ENCODE data around the gene SEMA3C.

SEMA3C gene

DNA sequence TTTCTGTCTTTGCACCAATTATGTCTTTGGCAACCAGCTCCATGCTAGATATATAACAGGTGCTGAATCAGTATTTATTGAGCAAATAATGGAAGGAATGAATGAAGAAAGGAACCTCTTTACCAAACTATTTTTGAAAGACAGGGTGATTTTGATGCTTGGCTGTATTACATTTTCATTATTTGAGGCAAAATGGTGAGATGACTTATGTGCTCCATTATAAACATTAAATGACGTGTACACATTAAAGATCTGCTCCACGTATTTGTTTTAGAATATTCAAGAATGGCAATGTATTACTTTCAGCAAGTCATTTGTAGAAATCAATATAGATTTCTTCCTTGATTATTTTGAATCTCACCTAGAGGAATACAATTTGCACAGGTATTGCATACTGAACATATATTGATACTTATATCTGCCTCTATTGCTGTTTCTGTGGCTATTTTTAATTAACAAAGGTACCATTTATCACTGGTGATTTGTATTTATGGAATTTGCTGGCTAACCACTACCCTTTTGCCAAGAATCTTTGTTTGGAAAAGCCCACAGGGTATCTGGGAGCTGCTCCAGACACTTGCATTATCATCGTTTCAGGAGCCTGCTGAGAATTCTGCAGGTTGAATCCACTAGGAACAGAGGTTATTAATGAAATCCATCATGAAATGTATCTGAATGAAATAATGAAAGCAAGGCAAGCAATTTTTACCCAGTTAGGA is 92.2 kb downstream of the SEMA3C start:
- H3K27ac ChIP-seq (ENCODE audit: extremely low read depth, low read depth, low read length), result no peak overlapping the region
- ChIA-PET CTCF (no interaction called here), POLR2A (no interaction called here)
- no peak overlapping the region for H3K4me3 ChIP-seq (ENCODE audit: low read depth, low read length)
- H3K9me3 ChIP-seq (ENCODE audit: control insufficient read depth, insufficient read depth, low read depth, low read length), result no peaks in the 10 kb centered on the region
- peaks cover 51% of the 10 kb centered on the region for H3K4me1 ChIP-seq (ENCODE audit: control insufficient read depth, insufficient read depth, low read length)
- no peaks in the 10 kb centered on the region for H3K36me3 ChIP-seq (ENCODE audit: control insufficient read depth in 2 of 2, insufficient read depth in 1 of 2, low read length in 2 of 2)
- TF ChIP-seq ZBTB1 (tag by site-specific recombination; IDR thresholded peaks at IDR 0.05) (no peak), WT1 (tag by site-specific recombination; IDR thresholded peaks at IDR 0.05) (no peak), ZNF140 (tag by site-specific recombination; IDR thresholded peaks at IDR 0.05) (no peak), HOXD13 (CRISPR knock-in tag; IDR thresholded peaks at IDR 0.05; ENCODE audit: borderline replicate concordance) (no peak), ZNF292 (tag by site-specific recombination; IDR thresholded peaks at IDR 0.05; ENCODE audit: borderline replicate concordance, low read depth) (no peak), IKZF3 (tag by site-specific recombination; IDR thresholded peaks at IDR 0.05) (no peak), FEZF1 (tag by site-specific recombination; IDR thresholded peaks at IDR 0.05) (no peak), ZNF792 (tag by site-specific recombination; IDR thresholded peaks at IDR 0.05) (no peak), MEIS1 (CRISPR knock-in tag; IDR thresholded peaks at IDR 0.05; ENCODE audit: borderline replicate concordance) (no peak)
- TF ChIP-seq, protein P1, sequence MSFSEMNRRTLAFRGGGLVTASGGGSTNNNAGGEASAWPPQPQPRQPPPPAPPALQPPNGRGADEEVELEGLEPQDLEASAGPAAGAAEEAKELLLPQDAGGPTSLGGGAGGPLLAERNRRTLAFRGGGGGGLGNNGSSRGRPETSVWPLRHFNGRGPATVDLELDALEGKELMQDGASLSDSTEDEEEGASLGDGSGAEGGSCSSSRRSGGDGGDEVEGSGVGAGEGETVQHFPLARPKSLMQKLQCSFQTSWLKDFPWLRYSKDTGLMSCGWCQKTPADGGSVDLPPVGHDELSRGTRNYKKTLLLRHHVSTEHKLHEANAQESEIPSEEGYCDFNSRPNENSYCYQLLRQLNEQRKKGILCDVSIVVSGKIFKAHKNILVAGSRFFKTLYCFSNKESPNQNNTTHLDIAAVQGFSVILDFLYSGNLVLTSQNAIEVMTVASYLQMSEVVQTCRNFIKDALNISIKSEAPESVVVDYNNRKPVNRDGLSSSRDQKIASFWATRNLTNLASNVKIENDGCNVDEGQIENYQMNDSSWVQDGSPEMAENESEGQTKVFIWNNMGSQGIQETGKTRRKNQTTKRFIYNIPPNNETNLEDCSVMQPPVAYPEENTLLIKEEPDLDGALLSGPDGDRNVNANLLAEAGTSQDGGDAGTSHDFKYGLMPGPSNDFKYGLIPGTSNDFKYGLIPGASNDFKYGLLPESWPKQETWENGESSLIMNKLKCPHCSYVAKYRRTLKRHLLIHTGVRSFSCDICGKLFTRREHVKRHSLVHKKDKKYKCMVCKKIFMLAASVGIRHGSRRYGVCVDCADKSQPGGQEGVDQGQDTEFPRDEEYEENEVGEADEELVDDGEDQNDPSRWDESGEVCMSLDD (tag by site-specific recombination; IDR thresholded peaks at IDR 0.05), result no peak
- TF ChIP-seq, protein P2, sequence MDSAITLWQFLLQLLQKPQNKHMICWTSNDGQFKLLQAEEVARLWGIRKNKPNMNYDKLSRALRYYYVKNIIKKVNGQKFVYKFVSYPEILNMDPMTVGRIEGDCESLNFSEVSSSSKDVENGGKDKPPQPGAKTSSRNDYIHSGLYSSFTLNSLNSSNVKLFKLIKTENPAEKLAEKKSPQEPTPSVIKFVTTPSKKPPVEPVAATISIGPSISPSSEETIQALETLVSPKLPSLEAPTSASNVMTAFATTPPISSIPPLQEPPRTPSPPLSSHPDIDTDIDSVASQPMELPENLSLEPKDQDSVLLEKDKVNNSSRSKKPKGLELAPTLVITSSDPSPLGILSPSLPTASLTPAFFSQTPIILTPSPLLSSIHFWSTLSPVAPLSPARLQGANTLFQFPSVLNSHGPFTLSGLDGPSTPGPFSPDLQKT (IDR thresholded peaks at IDR 0.05; ENCODE audit: borderline replicate concordance, low read depth, low read length), result no peak

DNA sequence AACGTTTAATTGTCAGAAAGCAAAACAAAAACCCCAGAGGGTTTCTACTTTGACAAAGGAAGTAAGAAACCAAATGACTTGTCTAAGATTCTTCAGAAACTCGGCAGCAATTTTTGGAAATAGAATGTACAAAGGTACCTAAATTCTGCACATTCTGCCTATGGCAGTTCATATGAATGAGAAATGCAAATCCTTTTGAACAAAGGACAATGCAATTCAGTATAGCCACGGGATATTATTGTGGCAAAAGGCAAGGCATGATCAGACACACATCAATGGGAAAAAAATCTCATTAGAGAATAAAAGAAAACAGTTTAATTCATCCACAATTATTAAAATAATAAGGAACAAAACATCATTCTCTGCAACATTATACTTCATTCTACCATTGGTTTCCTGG is 93.4 kb downstream of the SEMA3C start:
- Histone ChIP-seq H3K4me3 (ENCODE audit: low read depth, low read length) (no peak overlapping the region), H3K4me1 (ENCODE audit: control insufficient read depth, insufficient read depth, low read length) (peaks cover 40% of the 10 kb centered on the region), H3K9me3 (ENCODE audit: control insufficient read depth, insufficient read depth, low read depth, low read length) (no peaks in the 10 kb centered on the region), H3K27ac (ENCODE audit: extremely low read depth, low read depth, low read length) (no peak overlapping the region), H3K36me3 (ENCODE audit: control insufficient read depth in 2 of 2, insufficient read depth in 1 of 2, low read length in 2 of 2) (no peaks in the 10 kb centered on the region)
- POLR2A ChIA-PET, result no interaction called here
- CTCF ChIA-PET, result no interaction called here
- TF ChIP-seq, protein P3, sequence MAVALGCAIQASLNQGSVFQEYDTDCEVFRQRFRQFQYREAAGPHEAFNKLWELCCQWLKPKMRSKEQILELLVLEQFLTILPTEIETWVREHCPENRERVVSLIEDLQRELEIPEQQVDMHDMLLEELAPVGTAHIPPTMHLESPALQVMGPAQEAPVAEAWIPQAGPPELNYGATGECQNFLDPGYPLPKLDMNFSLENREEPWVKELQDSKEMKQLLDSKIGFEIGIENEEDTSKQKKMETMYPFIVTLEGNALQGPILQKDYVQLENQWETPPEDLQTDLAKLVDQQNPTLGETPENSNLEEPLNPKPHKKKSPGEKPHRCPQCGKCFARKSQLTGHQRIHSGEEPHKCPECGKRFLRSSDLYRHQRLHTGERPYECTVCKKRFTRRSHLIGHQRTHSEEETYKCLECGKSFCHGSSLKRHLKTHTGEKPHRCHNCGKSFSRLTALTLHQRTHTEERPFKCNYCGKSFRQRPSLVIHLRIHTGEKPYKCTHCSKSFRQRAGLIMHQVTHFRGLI (tag by site-specific recombination; IDR thresholded peaks at IDR 0.05), result no peak
- TF ChIP-seq, protein P4, sequence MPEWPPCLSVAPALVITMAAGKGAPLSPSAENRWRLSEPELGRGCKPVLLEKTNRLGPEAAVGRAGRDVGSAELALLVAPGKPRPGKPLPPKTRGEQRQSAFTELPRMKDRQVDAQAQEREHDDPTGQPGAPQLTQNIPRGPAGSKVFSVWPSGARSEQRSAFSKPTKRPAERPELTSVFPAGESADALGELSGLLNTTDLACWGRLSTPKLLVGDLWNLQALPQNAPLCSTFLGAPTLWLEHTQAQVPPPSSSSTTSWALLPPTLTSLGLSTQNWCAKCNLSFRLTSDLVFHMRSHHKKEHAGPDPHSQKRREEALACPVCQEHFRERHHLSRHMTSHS (tag by site-specific recombination; IDR thresholded peaks at IDR 0.05), result no peak
- TF ChIP-seq, protein P5, sequence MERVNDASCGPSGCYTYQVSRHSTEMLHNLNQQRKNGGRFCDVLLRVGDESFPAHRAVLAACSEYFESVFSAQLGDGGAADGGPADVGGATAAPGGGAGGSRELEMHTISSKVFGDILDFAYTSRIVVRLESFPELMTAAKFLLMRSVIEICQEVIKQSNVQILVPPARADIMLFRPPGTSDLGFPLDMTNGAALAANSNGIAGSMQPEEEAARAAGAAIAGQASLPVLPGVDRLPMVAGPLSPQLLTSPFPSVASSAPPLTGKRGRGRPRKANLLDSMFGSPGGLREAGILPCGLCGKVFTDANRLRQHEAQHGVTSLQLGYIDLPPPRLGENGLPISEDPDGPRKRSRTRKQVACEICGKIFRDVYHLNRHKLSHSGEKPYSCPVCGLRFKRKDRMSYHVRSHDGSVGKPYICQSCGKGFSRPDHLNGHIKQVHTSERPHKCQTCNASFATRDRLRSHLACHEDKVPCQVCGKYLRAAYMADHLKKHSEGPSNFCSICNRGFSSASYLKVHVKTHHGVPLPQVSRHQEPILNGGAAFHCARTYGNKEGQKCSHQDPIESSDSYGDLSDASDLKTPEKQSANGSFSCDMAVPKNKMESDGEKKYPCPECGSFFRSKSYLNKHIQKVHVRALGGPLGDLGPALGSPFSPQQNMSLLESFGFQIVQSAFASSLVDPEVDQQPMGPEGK (tag by site-specific recombination; IDR thresholded peaks at IDR 0.05), result no peak
- no peak for TF ChIP-seq PRDM1 (tag by site-specific recombination; IDR thresholded peaks at IDR 0.05)
- TF ChIP-seq ZNF514 (tag by site-specific recombination; IDR thresholded peaks at IDR 0.05), result no peak
